GM08714 (cell line): ENCODE measurements around the gene CTDSPL2.
A peak's percentile ranks its signal among the peaks of the same experiment; 100 is the strongest.

ENCODE experiments used
- H3K4me3 ChIP-seq: fragments of 200-500 bp; sonication (Bioruptor generic); 2 replicates; pipeline ENCODE4 v1.5.1; 2014; ENCODE audit warnings: mild to moderate bottlenecking, low read length, inconsistent platforms
- ZNF274 ChIP-seq: IDR thresholded peaks from 2 replicates; pipeline ENCODE4 v1.6.1; 2012; ENCODE audit warnings: mild to moderate bottlenecking, low read depth, low read length

Gene CTDSPL2

DNA sequence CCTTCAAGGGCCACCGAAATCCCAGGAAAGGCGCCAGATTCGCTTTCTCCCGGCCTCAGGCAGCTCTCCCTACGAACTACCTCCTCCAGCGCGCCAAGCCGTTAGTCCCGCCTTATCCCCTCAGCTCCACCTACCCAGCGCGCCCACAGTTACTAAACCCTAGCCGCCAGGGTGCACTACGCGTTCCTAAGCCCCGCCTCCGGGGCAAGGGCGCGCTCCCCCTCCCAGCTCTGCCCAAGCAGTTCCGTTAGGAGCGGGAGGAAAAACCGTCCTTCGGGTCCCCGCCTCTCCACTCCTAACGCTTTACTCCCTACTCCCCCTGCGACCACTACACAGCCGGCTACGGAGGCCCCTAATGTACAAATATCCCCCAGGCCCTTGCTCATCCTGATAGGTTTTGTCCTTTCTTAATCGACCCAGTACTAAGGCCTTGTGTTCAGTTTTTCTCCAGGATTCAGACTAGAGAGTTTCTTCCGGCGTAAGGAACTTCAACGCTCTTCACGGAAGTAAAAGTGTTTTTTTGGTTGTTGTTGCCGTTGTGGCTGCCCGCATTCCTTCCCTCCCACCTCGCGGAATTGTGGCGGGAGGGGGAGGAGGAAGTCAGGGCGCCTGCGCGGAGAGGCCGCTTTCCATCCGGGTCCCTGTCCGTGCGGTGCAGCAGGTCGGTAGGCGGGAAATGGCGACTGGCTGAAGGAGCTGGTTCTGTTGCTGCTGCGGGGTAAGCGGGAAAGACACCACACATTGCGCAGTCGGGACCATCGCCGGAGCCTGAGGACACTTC, at the start of gene CTDSPL2:
Gene CTDSPL2, plus strand, starts transcription at position 655 of the 781 bp plus-strand sequence. CDS start 31,386 bp downstream, outside the sequence.
- H3K4me3 ChIP-seq, result peak within 1 kb of the TSS; percentile 83
- no peak for TF ChIP-seq ZNF274

DNA sequence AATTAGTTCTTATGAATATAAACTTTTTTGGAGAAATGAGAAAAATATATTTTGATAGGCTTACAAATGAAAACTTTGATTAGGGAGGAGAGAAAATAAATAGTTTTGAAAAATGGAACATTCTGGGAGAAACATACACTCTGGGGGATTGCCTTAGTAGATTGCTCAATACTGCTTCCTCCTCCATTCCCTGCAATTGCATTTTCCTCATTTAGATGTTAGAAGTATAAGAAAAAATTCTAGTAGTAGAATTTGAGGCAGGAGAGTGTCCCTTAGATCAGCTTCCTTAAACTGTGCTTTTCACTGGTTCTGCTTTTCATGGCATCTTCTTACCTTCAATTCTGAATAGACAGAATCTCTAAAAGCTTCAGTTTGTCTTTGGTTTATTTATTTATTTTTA, 46.2 kb upstream of the CTDSPL2 start:
- no peak for TF ChIP-seq ZNF274

DNA sequence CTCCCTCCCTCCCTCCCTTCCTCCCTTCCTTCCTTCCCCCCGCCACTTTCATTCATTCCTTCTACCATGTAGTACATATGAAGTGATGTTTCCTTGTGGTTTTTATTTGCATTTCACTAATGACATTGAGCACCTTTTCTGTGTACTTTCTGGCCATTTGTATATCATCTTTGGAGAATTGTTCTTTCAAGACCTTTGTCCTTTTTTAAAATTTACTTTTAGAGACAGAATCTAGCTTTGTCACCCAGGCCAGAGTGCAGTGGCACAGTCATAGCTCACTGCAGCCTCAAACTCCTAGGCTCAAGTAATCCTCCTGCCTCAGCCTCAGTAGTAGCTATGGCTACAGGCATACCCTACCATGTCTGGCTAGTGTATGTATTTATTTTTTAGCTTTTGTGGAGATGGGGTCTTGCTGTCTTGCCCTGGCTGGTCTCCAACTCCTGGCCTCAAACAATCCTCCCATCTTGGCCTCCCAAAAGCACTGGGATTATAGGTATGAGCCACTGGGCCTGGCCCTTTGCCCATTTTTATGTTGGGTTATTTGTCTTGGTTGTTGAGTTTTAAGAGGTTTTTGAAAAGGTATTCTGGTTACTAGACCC, 42.0 kb upstream of the CTDSPL2 start:
- TF ChIP-seq ZNF274, result no peak
- H3K4me3 ChIP-seq, result peak overlapping the region; percentile 7; the same call in 1 of the 2 replicates

More for the DNA sequence above, 46.2 kb upstream of the CTDSPL2 start:
- H3K4me3 ChIP-seq, result no peak overlapping the region

DNA sequence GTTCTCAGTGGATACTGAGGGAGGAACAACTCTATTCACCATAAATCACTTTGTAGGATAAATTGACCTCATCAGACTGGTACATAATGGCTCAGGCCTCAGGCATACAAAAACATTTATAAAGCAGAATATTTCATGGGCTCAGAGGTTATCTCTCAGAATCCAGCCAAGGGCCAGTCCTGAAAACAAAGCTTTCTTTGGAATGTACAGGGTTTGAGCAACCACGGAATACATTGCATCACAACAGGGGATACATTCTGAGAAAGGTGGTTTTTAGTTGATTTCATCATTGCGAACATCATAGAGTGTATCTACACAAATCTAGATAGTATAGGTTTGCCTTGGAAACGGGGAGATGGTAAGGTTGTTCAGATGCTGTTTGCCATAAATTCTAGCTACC, 33.4 kb upstream of the CTDSPL2 start:
- no peak for TF ChIP-seq ZNF274
- H3K4me3 ChIP-seq, result no peak overlapping the region

DNA sequence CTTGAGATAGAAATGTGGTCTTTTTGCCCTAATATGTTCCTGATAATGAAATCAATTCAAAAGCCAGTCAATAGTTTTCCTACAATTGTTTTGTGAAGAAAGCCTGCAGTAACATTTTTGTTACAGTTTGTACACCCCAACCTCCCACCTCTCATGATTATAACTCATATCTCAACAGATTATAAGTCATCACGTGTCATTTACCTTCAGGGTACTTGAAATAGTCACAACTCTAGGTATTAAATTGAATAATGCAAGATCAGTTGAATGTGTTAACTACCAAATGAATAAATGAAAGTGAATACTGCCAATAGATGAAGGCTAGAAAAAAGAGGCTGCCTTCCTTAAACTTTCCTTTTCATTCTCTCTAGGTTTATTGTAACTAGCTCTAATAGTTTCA, 32.9 kb upstream of the CTDSPL2 start:
- TF ChIP-seq ZNF274, result no peak
- H3K4me3 ChIP-seq, result no peak overlapping the region

DNA sequence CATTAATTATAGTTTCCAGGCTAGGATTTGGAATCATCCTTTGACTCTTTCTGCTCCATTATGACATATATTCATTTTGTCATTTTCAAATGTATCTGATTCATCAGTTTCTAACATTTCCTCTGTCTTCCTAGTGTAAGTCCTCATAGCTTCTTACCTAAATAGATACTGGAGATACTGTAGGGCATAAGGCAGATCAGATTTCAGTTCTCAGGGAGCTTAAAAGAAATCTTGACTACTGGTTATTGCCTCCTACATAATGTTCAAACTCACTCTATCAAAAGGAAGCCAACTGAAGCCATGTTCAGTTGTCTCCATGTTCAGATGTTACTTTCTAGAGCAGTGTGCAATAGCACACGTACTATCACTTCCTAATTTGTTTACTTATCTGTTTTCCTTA, 29.6 kb upstream of the CTDSPL2 start:
- no peak for TF ChIP-seq ZNF274
- no peak overlapping the region for H3K4me3 ChIP-seq

DNA sequence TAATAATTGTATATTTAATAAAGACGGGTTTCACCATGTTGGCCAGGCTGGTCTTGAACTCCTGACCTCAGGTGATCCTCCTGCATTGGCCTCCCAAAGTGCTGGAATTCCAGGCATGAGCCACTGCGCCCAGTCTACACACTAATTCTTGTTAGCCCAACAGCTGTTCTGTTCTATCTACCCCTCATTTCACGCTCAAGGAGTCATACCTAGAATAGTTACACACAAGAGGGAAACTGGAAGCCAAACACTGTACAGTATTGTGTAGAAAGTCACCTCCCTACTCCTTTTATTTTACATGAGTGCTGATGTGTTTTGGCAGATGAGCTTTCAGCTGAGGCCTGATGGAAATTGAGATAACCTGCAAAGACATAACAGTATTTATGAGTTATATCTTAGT, 13.4 kb upstream of the CTDSPL2 start:
- no peak for TF ChIP-seq ZNF274
- H3K4me3 ChIP-seq, result no peak overlapping the region

DNA sequence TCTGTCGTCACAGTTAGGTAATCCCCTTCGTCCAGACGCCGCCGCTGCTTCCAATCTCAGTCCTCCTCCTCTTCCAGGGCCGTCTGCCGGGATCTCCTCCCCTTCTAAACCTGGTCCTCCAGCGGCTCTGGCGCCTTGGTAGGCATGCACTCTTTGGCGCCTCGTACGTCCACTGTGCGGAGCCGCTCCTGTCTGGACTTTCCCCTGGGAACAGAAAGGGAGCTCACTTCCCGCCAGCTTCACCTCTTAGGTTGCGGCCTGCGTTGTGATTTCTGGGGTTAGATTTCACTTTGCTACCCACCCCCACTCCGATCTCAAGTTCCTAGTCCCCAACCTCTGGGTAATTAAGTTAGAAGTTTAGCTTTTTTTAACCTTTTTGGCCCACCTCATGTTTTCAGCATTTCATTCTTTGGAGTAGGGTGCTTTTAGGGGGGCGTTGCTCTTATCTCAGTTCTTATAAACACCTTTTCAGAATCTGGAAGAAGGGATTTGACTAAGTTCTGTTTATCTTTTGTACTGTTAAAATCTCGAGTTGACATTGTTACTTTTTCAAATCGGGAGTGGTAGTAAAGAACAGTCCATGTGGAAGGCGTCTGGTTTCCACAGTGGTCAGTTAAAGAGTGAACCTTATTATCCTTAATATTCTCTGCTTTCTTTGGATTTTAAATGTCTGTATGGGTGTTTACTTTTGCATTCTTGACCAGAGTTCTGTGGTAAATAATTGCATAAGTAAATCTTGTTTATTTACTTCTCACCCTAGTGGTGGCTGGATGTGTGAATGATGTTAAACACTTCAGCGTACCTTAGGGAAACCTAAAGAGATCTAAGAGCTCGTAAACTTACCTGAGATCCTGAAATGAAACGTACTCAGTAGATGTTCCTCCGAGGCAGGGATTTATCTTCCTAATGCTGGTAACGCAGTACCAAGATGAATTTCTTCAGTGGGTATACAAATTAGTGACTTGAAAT, 611 bp downstream of the CTDSPL2 start:
- peak overlapping the region; percentile 83 for H3K4me3 ChIP-seq
- TF ChIP-seq ZNF274, result no peak

DNA sequence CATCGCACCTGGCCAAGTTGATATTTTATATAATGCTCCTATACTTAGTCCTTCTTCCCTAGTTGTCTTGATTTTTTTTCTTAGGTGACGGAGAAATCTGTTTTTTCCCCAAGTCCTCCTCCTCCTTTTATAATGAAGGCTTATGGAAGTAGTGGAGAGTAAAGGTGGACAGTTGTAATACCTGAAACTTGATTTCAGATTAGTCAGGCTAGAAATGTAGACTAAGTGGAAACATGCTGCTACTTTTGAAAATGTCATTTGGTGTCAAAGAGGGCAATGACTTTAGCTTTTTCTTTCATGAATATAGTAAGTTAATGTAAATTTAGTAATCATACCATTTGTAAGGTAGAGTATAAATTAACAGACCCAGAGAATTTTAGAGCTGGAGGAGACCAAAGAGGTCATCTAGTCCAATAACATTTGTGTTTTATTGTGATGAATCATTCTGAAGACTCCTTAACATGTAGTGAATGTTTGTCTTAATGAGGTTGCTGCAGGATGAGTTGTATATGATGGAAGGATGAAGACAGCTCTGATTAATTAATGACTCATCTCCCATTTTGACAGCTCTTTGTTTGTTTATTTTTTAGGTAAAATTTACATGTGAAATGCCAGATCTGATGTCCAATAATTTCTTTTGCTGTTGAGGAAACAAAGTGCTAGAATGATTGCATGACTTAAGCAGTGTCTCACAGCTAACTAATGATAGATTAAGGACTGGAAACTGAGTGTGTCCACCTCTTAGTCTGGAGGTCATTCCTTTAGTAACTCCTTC, 8.7 kb downstream of the CTDSPL2 start:
- no peak for TF ChIP-seq ZNF274
- H3K4me3 ChIP-seq, result no peak overlapping the region

DNA sequence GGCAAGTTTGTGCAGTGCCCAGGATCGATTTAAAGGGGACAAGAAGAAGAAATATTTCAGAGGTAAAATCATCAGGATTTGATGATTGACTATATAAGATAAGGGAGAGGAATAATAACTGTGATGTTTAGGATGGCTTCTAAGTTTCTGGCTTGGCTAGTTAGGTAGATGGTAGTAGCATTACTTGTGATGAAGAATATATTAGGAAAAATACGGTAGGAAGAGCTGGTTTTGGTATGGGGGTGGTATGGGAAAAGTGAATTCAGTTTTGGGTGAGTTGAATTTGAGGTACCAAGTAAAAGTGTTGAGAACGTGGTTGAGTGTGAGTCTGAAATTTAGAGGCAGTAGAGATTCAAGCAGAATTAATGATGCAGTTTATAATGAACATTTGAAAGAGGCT, 11.0 kb downstream of the CTDSPL2 start:
- TF ChIP-seq ZNF274, result no peak
- H3K4me3 ChIP-seq, result no peak overlapping the region

DNA sequence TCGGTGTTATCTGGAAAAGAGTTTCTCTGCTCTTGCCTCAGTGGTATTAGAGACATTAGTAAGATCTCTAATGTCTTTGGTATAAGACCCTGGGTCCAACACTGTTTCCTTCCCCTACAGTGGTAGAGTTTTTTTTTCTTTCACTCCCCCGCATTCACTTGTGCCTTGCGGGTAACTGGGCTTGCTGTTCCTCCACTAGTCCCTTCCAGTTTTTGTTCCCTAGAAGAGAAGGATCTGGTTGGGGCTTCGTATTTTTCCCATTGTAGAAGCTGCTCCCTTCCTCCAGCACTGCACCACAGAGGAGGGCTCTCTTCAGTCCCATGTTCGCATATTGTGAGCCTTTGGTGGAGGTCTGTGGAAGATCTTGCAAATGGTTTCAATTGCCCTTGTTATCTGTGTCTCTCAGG, 13.7 kb downstream of the CTDSPL2 start:
- no peak for TF ChIP-seq ZNF274
- no peak overlapping the region for H3K4me3 ChIP-seq

DNA sequence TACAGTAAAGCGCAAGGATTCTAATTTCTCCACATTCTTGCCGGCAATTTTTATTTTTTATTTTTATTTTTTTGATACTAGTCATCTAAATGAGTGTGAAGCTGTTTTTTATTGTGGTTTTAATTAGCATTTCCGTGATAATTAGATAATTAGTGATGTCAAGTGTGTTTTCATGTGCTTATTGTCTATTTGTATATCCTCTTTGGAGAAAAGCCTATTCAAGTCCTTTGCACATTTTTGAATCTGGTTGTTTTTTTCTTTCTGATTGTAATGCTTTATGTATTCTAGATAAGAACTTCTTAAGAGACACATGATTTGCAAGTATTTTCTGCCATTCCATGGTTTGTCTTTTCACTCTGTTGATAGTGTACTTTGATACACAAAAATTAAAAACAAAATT, 16.1 kb downstream of the CTDSPL2 start:
- no peak for TF ChIP-seq ZNF274
- no peak overlapping the region for H3K4me3 ChIP-seq

DNA sequence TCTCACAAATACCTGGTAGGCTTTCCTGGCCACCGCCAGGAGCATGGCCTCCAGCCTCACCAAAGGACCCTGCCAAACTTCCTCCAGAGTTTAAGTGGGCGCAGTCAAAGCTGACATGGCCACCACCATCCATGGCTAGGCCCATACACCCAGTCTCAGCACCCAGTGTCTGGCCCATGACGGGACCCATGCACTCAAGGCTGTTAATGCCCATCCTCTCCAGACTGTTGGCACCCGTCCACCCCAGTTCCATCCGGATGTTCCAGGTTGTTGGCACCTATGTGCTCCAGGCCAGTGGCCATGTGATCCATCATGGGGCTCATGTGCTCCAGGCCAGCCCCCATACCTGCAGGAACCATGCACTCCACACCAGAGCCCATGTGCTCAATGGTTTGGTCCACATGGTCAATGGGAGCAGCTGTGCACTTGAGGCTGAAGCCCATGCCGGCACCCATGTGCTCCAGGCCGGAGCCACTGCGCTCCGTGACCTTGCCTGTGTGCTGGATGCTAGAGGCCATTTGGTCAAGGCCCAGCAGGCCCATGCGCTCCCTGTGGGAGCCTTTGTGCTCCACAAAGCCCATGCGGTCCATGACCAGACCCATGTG, 20.4 kb downstream of the CTDSPL2 start:
- no peak for TF ChIP-seq ZNF274
- H3K4me3 ChIP-seq, result no peak overlapping the region
